PC-3 (cell line): ENCODE data around the gene RENBP. TPM values are rescaled to one million over a fixed set of nuclear protein-coding genes. Genes with fewer than 3 reads are reported as not detected.

ENCODE experiments used
- ATAC-seq: fragments of 200-7000 bp; cut with Tn5 transposase; 2 replicates; pipeline ENCODE4 v1.9.1; 2020; ENCODE audit warnings: mild to moderate bottlenecking, moderate library complexity
- BruUV-seq: library from RNA; stranded (reverse); fragments of 400-500 nt; replicated peaks from 2 replicates; lab custom pipeline; 2021; lab: Mats Ljungman, UMichigan
- CTCF ChIA-PET: fragments of 300-600 bp; sonication (Branson Sonifier 250); formaldehyde crosslinking; loops from one replicate; lab custom pipeline; 2022; ENCODE audit warnings: antibody characterized with exemption; lab: Charles Lee
- POLR2A ChIA-PET: fragments of 300-600 bp; sonication (Branson Sonifier 250); formaldehyde crosslinking; loops from one replicate; lab custom pipeline; 2022; ENCODE audit warnings: antibody characterized with exemption; ENCODE audit not compliant: unreplicated experiment; lab: Charles Lee
- DNase-seq: peaks from one replicate; pipeline ENCODE4 v3.0.0-alpha.2; 2015
- H2AFZ ChIP-seq: fragments of 300-600 bp; sonication (generic); 2 replicates; pipeline ENCODE4 v1.6.0; 2016; ENCODE audit warnings: antibody characterized with exemption, low read length
- H3F3A ChIP-seq: fragments of 300-600 bp; sonication (generic); one replicate; pipeline ENCODE4 v1.6.0; 2017; ENCODE audit warnings: antibody characterized with exemption, low read length, control low read depth, mild to moderate bottlenecking; ENCODE audit not compliant: unreplicated experiment
- H3K27ac ChIP-seq: fragments of 300-600 bp; sonication (generic); 2 replicates; pipeline ENCODE4 v1.5.1; 2016; ENCODE audit warnings: mild to moderate bottlenecking, low read length
- H3K27me3 ChIP-seq: fragments of 300-600 bp; sonication (generic); 2 replicates; pipeline ENCODE4 v1.6.1; 2016; ENCODE audit warnings: low read length, mixed read lengths
- H3K36me3 ChIP-seq: fragments of 300-600 bp; sonication (generic); 2 replicates; pipeline ENCODE4 v1.6.1; 2016; ENCODE audit warnings: low read depth, mixed run types, low read length, mixed read lengths
- H3K4me1 ChIP-seq: fragments of 300-600 bp; sonication (generic); 2 replicates; pipeline ENCODE4 v1.5.1; 2016; ENCODE audit warnings: low read length; ENCODE audit not compliant: insufficient read depth
- H3K4me2 ChIP-seq: fragments of 300-600 bp; sonication (generic); 2 replicates; pipeline ENCODE4 v1.6.0; 2016; ENCODE audit warnings: low read length
- H3K4me3 ChIP-seq: fragments of 300-600 bp; sonication (generic); 2 replicates; pipeline ENCODE4 v1.5.1; 2016; ENCODE audit warnings: mild to moderate bottlenecking, low read length, mixed read lengths
- H3K79me2 ChIP-seq: fragments of 300-600 bp; sonication (generic); 2 replicates; pipeline ENCODE4 v1.6.1; 2017; ENCODE audit warnings: low read length, mixed read lengths
- H3K9ac ChIP-seq: fragments of 300-600 bp; sonication (generic); 2 replicates; pipeline ENCODE4 v1.6.0; 2016; ENCODE audit warnings: mild to moderate bottlenecking, low read length
- H3K9me2 ChIP-seq: fragments of 300-600 bp; sonication (generic); replicated peaks from 2 replicates; pipeline ENCODE4 v1.6.1; 2016; ENCODE audit warnings: mixed run types, low read length, mixed read lengths
- H3K9me3 ChIP-seq: fragments of 300-600 bp; sonication (generic); 2 replicates; pipeline ENCODE4 v1.6.1; 2016; ENCODE audit warnings: low read length, mixed read lengths
- H4K20me1 ChIP-seq: fragments of 300-600 bp; sonication (generic); 2 replicates; pipeline ENCODE4 v1.6.1; 2016; ENCODE audit warnings: low read length, mixed read lengths
- EZH2 ChIP-seq: fragments of 300-600 bp; sonication (generic); IDR thresholded peaks from one replicate; pipeline ENCODE4 v1.6.1; 2017; ENCODE audit warnings: antibody characterized with exemption, mild to moderate bottlenecking, low read length; ENCODE audit not compliant: unreplicated experiment
- EZH2phosphoT487 ChIP-seq: fragments of 300-600 bp; sonication (generic); IDR thresholded peaks from 2 replicates; pipeline ENCODE4 v1.6.1; 2018; ENCODE audit warnings: mild to moderate bottlenecking, antibody characterized with exemption, low read length, borderline replicate concordance
- intact Hi-C: fragments of 100-400 bp; cut with micrococcal nuclease; formaldehyde crosslinking; loops from 2 replicates; pipeline ENCODE4 v1.9.0; 2023
- total RNA-seq: library from RNA; depleted of rRNA; stranded (reverse); fragments of >200 nt; gene quantifications from 2 replicates; pipeline ENCODE4 v1.2.3, GENCODE V29; 2014
- TF ChIP-seq, protein P1 (sequence below): fragments of 300-600 bp; sonication (generic); conservative IDR thresholded peaks from 2 replicates; pipeline ENCODE4 v1.5.1; 2017; ENCODE audit warnings: antibody characterized with exemption, low read depth, mild to moderate bottlenecking, low read length

Gene RENBP
- total RNA-seq, 1 experiment from 2014 or later = not detected

DNA sequence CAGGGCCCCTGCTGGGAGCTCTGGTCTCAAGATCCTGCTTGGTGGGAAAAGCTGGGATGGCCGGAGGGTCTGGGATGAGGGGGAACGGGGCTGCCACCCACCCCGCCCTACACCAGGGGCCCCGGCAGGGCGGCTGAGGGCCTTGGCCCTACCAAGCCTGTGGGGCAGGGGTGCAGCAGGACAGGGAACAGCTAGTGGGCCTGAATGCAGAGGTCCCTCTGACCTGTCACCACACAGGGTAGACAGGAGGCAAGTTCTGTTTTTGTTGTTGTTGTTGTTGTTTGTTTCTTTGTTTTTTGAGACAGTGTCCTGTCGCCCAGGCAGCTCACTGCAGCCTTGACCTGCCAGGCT is 332 bp upstream of the RENBP start:
- ChIA-PET POLR2A (no interaction called here), CTCF (interaction anchor here (1.1 kb wide), 1 partner anchor 10 kb away, joined by 6 read pairs; the partner anchor contains the start of gene NAA10)
- no TSS peak for BruUV-seq
- Histone ChIP-seq H3K4me1 (no peaks in the 10 kb centered on the region), H2AFZ (no peak overlapping the region), H4K20me1 (no peaks in the 10 kb centered on the region), H3K9me2 (no peaks in the 10 kb centered on the region), H3K4me3 (no peak overlapping the region), H3K27ac (no peak overlapping the region), H3K4me2 (no peak overlapping the region), H3K27me3 (no peaks in the 10 kb centered on the region), H3K9me3 (no peaks in the 10 kb centered on the region), H3K36me3 (no peaks in the 10 kb centered on the region; the same call in 1 of the 2 replicates), H3K9ac (no peak overlapping the region), H3F3A (no peaks in the 10 kb centered on the region), H3K79me2 (no peaks in the 10 kb centered on the region)
- ATAC-seq (no peak), DNase-seq (no peak)
- intact Hi-C loops = no loop called here
- TF ChIP-seq EZH2 (no peak), EZH2phosphoT487 (no peak)
- TF ChIP-seq, protein P1, sequence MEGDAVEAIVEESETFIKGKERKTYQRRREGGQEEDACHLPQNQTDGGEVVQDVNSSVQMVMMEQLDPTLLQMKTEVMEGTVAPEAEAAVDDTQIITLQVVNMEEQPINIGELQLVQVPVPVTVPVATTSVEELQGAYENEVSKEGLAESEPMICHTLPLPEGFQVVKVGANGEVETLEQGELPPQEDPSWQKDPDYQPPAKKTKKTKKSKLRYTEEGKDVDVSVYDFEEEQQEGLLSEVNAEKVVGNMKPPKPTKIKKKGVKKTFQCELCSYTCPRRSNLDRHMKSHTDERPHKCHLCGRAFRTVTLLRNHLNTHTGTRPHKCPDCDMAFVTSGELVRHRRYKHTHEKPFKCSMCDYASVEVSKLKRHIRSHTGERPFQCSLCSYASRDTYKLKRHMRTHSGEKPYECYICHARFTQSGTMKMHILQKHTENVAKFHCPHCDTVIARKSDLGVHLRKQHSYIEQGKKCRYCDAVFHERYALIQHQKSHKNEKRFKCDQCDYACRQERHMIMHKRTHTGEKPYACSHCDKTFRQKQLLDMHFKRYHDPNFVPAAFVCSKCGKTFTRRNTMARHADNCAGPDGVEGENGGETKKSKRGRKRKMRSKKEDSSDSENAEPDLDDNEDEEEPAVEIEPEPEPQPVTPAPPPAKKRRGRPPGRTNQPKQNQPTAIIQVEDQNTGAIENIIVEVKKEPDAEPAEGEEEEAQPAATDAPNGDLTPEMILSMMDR = no peak

DNA sequence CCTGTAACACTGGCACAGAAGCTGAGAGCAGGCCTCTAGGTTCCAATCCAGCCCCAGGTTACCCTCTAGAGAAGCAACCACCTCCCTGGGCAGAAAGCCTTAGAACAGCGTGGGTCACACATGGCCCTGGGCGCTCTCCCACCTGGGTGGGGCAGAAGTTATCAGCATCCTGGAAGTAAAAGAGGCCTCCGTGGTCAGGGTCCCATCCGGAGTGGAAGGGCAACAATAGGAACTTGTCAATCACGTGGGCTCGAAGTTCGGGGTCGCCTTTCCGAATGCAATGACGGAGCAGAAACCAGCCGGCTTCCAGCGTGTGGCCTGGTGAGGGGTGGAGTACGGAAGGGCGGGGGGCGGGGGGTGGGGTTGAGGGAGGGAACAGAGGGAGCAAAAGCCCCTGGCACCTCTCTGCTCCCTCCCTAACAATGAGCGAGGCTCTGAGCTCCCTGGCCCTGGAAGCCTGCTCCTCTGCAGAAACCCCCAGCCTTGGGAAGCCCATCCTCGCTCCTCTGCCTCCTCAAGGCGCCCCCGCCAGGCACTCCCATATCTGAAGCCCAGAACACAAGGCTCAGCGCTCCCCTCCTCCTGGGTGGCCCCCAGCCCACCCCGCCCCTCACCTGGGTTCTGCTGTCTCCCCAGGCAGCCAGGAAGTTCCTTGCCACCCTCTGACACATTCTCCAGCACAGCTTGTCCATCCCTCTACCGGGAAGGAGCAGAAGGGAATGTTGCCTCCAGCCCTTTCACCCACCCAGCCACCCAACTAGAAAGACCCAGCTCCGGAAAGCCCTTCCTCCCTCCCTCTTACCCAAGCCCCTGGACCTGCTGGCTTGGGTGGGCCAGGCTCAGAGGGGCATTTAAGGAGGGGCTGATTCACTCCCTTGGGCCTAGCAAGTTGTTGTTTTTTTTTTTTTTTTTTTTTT is 2.8 kb downstream of the RENBP start:
- no peaks in the 10 kb centered on the region for H3K9me3 ChIP-seq
- no peaks in the 10 kb centered on the region for H3K27me3 ChIP-seq
- no peaks in the 10 kb centered on the region for H3K79me2 ChIP-seq
- H3F3A ChIP-seq = no peaks in the 10 kb centered on the region
- ChIA-PET CTCF (no interaction called here), POLR2A (no interaction called here)
- H3K4me1 ChIP-seq = no peaks in the 10 kb centered on the region
- H3K36me3 ChIP-seq = no peaks in the 10 kb centered on the region
- no peaks in the 10 kb centered on the region for H4K20me1 ChIP-seq
- ATAC-seq (no peak), DNase-seq (no peak)
- no TSS peak for BruUV-seq
- H3K4me3 ChIP-seq = no peak overlapping the region
- intact Hi-C loops = no loop called here
- H3K4me2 ChIP-seq = no peak overlapping the region
- H3K9ac ChIP-seq = no peak overlapping the region
- TF ChIP-seq, protein P1 = no peak
- TF ChIP-seq EZH2 (no peak), EZH2phosphoT487 (no peak)
- H3K27ac ChIP-seq = no peak overlapping the region
- H2AFZ ChIP-seq = no peak overlapping the region
- H3K9me2 ChIP-seq = no peaks in the 10 kb centered on the region

DNA sequence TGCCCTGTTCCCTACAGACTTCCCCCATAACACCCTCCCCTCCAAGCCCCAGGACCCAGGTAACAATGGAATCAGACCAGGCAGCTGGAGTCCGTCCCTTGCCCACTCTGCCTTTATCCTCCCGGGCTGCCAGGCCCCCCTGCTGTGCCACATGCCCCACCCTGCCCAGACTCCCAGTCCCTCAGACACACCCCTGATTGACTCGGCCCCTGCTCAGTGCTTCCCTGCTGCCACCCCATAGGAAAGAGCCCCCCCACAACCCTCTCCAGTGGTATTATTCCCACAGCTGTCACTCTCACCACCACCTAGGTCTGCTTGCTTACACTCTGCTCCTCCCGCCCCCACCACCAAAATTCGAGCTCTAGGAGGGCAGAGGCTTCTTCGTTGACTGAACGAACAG is 4.9 kb downstream of the RENBP start:
- H3K27ac ChIP-seq = no peak overlapping the region
- no peak overlapping the region for H2AFZ ChIP-seq
- ChIA-PET CTCF (no interaction called here), POLR2A (no interaction called here)
- no TSS peak for BruUV-seq
- no peaks in the 10 kb centered on the region for H3F3A ChIP-seq
- DNase-seq (no peak), ATAC-seq (no peak)
- peaks cover 2% of the 10 kb centered on the region; the same call in 1 of the 2 replicates for H3K79me2 ChIP-seq
- no peaks in the 10 kb centered on the region for H3K27me3 ChIP-seq
- H3K9ac ChIP-seq = no peak overlapping the region
- no peaks in the 10 kb centered on the region for H4K20me1 ChIP-seq
- H3K36me3 ChIP-seq = no peaks in the 10 kb centered on the region
- H3K4me3 ChIP-seq = no peak overlapping the region
- H3K4me2 ChIP-seq = no peak overlapping the region
- intact Hi-C loops = no loop called here
- H3K9me3 ChIP-seq = no peaks in the 10 kb centered on the region
- no peaks in the 10 kb centered on the region for H3K4me1 ChIP-seq
- TF ChIP-seq EZH2 (no peak), EZH2phosphoT487 (no peak)
- TF ChIP-seq, protein P1 = no peak
- no peaks in the 10 kb centered on the region for H3K9me2 ChIP-seq
